HCT116 (cell line): ENCODE measurements around the gene TBK1. TPM values are rescaled to one million over a fixed set of nuclear protein-coding genes. Genes with fewer than 3 reads are reported as not detected.
A peak's percentile ranks its signal among the peaks of the same experiment; 100 is the strongest.

Experiments used
- ATAC-seq: fragments of 200-7000 bp; cut with Tn5 transposase; 2 replicates; pipeline ENCODE4 v1.9.1; 2020; ENCODE audit warnings: mild to moderate bottlenecking, moderate library complexity
- BruUV-seq: library from RNA; stranded (reverse); fragments of 400-500 nt; replicated peaks from 2 replicates; lab custom pipeline; 2021; lab: Mats Ljungman, UMichigan
- CTCF ChIA-PET: fragments of 300-600 bp; sonication (Branson Sonifier 250); formaldehyde crosslinking; loops from one replicate; lab custom pipeline; 2021; ENCODE audit warnings: antibody characterized with exemption; lab: Charles Lee
- POLR2A ChIA-PET: fragments of 300-600, 350-600 bp; sonication (Branson Sonifier 250); formaldehyde crosslinking; loops from one replicate; lab custom pipeline; 2021; ENCODE audit warnings: antibody characterized with exemption; lab: Charles Lee
- RAD21 ChIA-PET, 2 experiments: fragments of 300-600 bp; sonication (Branson Sonifier 250); formaldehyde crosslinking; loops; one replicate each; lab custom pipeline; 2023; ENCODE audit warnings: low total read pairs in 2 of 2; ENCODE audit not compliant: uncharacterized antibody in 2 of 2, unreplicated experiment in 2 of 2, low non-redundant PET in 1 of 2; lab: Charles Lee
- DNase-seq: peaks from one replicate; pipeline ENCODE4 v3.0.0-alpha.2; 2010; ENCODE audit warnings: low read depth, low spot score
- H2AFZ ChIP-seq: fragments of 200-600 bp; shearing (Covaris generic), sonication (generic); 2 replicates; pipeline ENCODE4 v1.6.1; 2017; ENCODE audit warnings: low read depth, mixed run types, mixed read lengths, antibody characterized with exemption, low read length; ENCODE audit not compliant: poor library complexity, severe bottlenecking
- H3K27ac ChIP-seq: 2 replicates; pipeline ENCODE4 v1.5.1; 2012; ENCODE audit warnings: low read depth, low read length
- H3K27me3 ChIP-seq: fragments of 200-600 bp; sonication (generic); 2 replicates; pipeline ENCODE4 v1.6.1; 2016; ENCODE audit warnings: mixed run types, low read length, mixed read lengths; ENCODE audit not compliant: insufficient read depth
- H3K36me3 ChIP-seq, 2 experiments: fragments of 200-500 bp in 1 of 2; fragments of 200-600 bp in 1 of 2; sonication (Bioruptor generic) in 1 of 2; sonication (generic) in 1 of 2; 2 replicates each; pipeline versions ENCODE4 v1.5.1 to v1.6.1; 2014 to 2016; ENCODE audit warnings: low read length in 2 of 2, inconsistent platforms in 1 of 2, mixed read lengths in 1 of 2, mixed run types in 1 of 2; ENCODE audit not compliant: insufficient read depth in 2 of 2, control insufficient read depth in 1 of 2
- H3K4me1 ChIP-seq, 2 experiments: fragments of 200-600 bp in 1 of 2; sonication (generic) in 1 of 2; 2 replicates each; pipeline versions ENCODE4 v1.5.1 to v1.6.1; 2012 to 2017; ENCODE audit warnings: low read length in 2 of 2, inconsistent platforms in 1 of 2, mild to moderate bottlenecking in 1 of 2, mixed read lengths in 1 of 2, mixed run types in 1 of 2, moderate library complexity in 1 of 2; ENCODE audit not compliant: insufficient read depth in 2 of 2, control insufficient read depth in 1 of 2
- H3K4me2 ChIP-seq: fragments of 200-600 bp; sonication (generic); 2 replicates; pipeline ENCODE4 v1.6.1; 2017; ENCODE audit warnings: mixed run types, low read length, mixed read lengths
- H3K4me3 ChIP-seq, 2 experiments: fragments of 200-600 bp in 1 of 2; sonication (generic) in 1 of 2; replicated peaks in 1 of 2; 2 replicates each; pipeline ENCODE4 v1.5.1; 2011 to 2016; ENCODE audit warnings: low read length in 2 of 2, control low read depth in 1 of 2, low read depth in 1 of 2, mild to moderate bottlenecking in 1 of 2, mixed read lengths in 1 of 2, mixed run types in 1 of 2
- H3K79me2 ChIP-seq: fragments of 200-600 bp; sonication (generic); 2 replicates; pipeline ENCODE4 v1.6.1; 2017; ENCODE audit warnings: mild to moderate bottlenecking, mixed run types, low read length, moderate library complexity, mixed read lengths; ENCODE audit not compliant: insufficient read depth
- H3K9ac ChIP-seq: fragments of 200-600 bp; sonication (generic); 2 replicates; pipeline ENCODE4 v1.6.1; 2016; ENCODE audit warnings: low read length, mixed read lengths
- H3K9me2 ChIP-seq: fragments of 200-600 bp; sonication (generic), shearing (Covaris generic); 2 replicates; pipeline ENCODE4 v1.6.1; 2017; ENCODE audit warnings: mixed run types, mild to moderate bottlenecking, moderate library complexity; ENCODE audit not compliant: insufficient read depth
- H3K9me3 ChIP-seq, 2 experiments: fragments of 200-500 bp in 1 of 2; fragments of 200-600 bp in 1 of 2; sonication (Bioruptor generic) in 1 of 2; sonication (generic) in 1 of 2; 2 replicates each; pipeline ENCODE4 v1.6.1; 2014 to 2017; ENCODE audit warnings: low read length in 2 of 2, mixed read lengths in 2 of 2, inconsistent platforms in 1 of 2, low read depth in 1 of 2, mild to moderate bottlenecking in 1 of 2, mixed run types in 1 of 2, moderate library complexity in 1 of 2; ENCODE audit not compliant: control insufficient read depth in 1 of 2, insufficient read depth in 1 of 2
- H4K20me1 ChIP-seq: fragments of 200-600 bp; sonication (generic), shearing (Covaris generic); 2 replicates; pipeline ENCODE4 v1.6.1; 2017; ENCODE audit warnings: mixed run types, mild to moderate bottlenecking, moderate library complexity; ENCODE audit not compliant: insufficient read depth
- ATF3 ChIP-seq: IDR thresholded peaks from 2 replicates; pipeline ENCODE4 v1.6.1; 2012
- CEBPB ChIP-seq: IDR thresholded peaks from 2 replicates; pipeline ENCODE4 v1.6.1; 2012; ENCODE audit warnings: low read depth
- FOSL1 ChIP-seq: IDR thresholded peaks from 2 replicates; pipeline ENCODE4 v1.6.1; 2012; ENCODE audit warnings: low read depth
- RAD21 ChIP-seq: IDR thresholded peaks from 2 replicates; pipeline ENCODE4 v1.6.1; 2012; ENCODE audit warnings: low read depth, mild to moderate bottlenecking
- REST ChIP-seq: IDR thresholded peaks from 2 replicates; pipeline ENCODE4 v1.6.1; 2012; ENCODE audit warnings: low read depth
- ZBTB33 ChIP-seq: IDR thresholded peaks from 2 replicates; pipeline ENCODE4 v1.6.1; 2011; ENCODE audit warnings: mild to moderate bottlenecking, low read length, moderate library complexity; ENCODE audit not compliant: insufficient replicate concordance; ENCODE audit errors: extremely low read depth
- ZFX ChIP-seq: fragments of 450-650 bp; IDR thresholded peaks from 2 replicates; pipeline ENCODE4 v1.6.1; 2017
- intact Hi-C: fragments of 100-400 bp; cut with micrococcal nuclease; formaldehyde crosslinking; loops from 2 replicates; pipeline ENCODE4 v1.10.0; 2022
- total RNA-seq: library from RNA; stranded (reverse); gene quantifications from one replicate; pipeline ENCODE4 v1.2.1, GENCODE V29; 2021; ENCODE audit not compliant: unreplicated experiment

The TBK1 gene
- total RNA-seq, 1 experiment from 2014 or later = 27.0 TPM

GRCh38 chr12:64402181-64402580, 49.7 kb upstream of the TBK1 start:
- no TSS peak for BruUV-seq
- no peak overlapping the region for H3K9ac ChIP-seq
- no peaks in the 10 kb centered on the region for H3K27me3 ChIP-seq
- POLR2A ChIA-PET = no interaction called here
- H4K20me1 ChIP-seq = no peaks in the 10 kb centered on the region
- TF ChIP-seq ATF3 (no peak), REST (no peak)
- TF ChIP-seq, all 23 proteins: peak for 0
- Histone ChIP-seq H3K4me3 (no peak overlapping the region), H3K4me1 (peaks cover 0 to 23% of the 10 kb centered on the region in 2 experiments; a peak in 2 of 4 replicates), H3K27ac (no peak overlapping the region), H3K4me2 (no peak overlapping the region), H3K79me2 (peaks cover 28% of the 10 kb centered on the region), H3K9me3 (no peaks in the 10 kb centered on the region), H2AFZ (no peak overlapping the region), H3K9me2 (no peaks in the 10 kb centered on the region), H3K36me3 (no peaks in the 10 kb centered on the region)
- intact Hi-C loops = no loop called here
- RAD21 ChIA-PET = no interaction called here
- DNase-seq (no peak), ATAC-seq (no peak)
- CTCF ChIA-PET = no interaction called here

- peak within 1 kb of the TSS; percentile 95 for H3K4me2 ChIP-seq
- ChIA-PET RAD21 (no interaction called here), CTCF (no interaction called here), POLR2A (interaction anchor here (0.7 to 1.4 kb wide), 7 partner anchors 11 to 205 kb away, joined by 3 to 6 read pairs (median 3); partner anchors contain the start of gene KICS2)
- peak within 1 kb of the TSS; percentile 76 to 95 for H3K4me3 ChIP-seq
- intact Hi-C loops = loop anchor here (1.0 kb wide), 1 partner anchor 131 kb away; no protein-coding TSS in a partner anchor
- peak; percentile 95 for DNase-seq
- H3K36me3 ChIP-seq = no peaks in the 10 kb centered on the region
- peak within 1 kb of the TSS; percentile 25 for H2AFZ ChIP-seq
- no peaks in the 10 kb centered on the region for H3K27me3 ChIP-seq
- H3K9me2 ChIP-seq = no peaks in the 10 kb centered on the region
- H4K20me1 ChIP-seq = peaks cover under 1% of the 10 kb centered on the region; the same call in 1 of the 2 replicates
- peaks cover 45% of the 10 kb centered on the region for H3K79me2 ChIP-seq
- no peaks in the 10 kb centered on the region for H3K9me3 ChIP-seq
- H3K9ac ChIP-seq = peak within 1 kb of the TSS; percentile 99
- H3K27ac ChIP-seq = peak within 1 kb of the TSS; percentile 96
- H3K4me1 ChIP-seq = peaks cover 0 to 28% of the 10 kb centered on the region in 2 experiments; a peak in 2 of 4 replicates
- BruUV-seq = TSS peak; percentile 94
- ATAC-seq = peak; percentile 94
- TF ChIP-seq ZFX (no peak), FOSL1 (0 out of 2 replicates have a peak, but pooled peaks have one; percentile 7), ZBTB33 (peak; percentile 59), CEBPB (no peak), RAD21 (no peak), REST (no peak)
These were observed 48.0 kb upstream of the TBK1 start, which contains the start of gene XPOT for GRCh38 chr12:64403707-64404469. Gene XPOT (plus strand): TSS chr12:64404392. CDS start chr12:64410036, 5,644 bp downstream.
